Stimulated activated CD4-positive, alpha-beta T cell treated with anti-CD3 and anti-CD28 coated beads, Interleukin-2, amount 100 ng/mL, for 48 hours (primary cell): ENCODE results near the gene ZNF593OS.

Experiments
- DNase-seq, 2 donors: peaks; one replicate each; pipeline ENCODE4 v3.0.0-alpha.2; 2020

Gene ZNF593OS

GRCh38 chr1:26125946-26126320 lies 45.7 kb downstream of the ZNF593OS start:
- DNase-seq = no peak

GRCh38 chr1:26125382-26125781 lies 46.2 kb downstream of the ZNF593OS start:
- no peak for DNase-seq

- no peak for DNase-seq
Observed at GRCh38 chr1:26124418-26125331, 47.0 kb downstream of the ZNF593OS start.

DNA sequence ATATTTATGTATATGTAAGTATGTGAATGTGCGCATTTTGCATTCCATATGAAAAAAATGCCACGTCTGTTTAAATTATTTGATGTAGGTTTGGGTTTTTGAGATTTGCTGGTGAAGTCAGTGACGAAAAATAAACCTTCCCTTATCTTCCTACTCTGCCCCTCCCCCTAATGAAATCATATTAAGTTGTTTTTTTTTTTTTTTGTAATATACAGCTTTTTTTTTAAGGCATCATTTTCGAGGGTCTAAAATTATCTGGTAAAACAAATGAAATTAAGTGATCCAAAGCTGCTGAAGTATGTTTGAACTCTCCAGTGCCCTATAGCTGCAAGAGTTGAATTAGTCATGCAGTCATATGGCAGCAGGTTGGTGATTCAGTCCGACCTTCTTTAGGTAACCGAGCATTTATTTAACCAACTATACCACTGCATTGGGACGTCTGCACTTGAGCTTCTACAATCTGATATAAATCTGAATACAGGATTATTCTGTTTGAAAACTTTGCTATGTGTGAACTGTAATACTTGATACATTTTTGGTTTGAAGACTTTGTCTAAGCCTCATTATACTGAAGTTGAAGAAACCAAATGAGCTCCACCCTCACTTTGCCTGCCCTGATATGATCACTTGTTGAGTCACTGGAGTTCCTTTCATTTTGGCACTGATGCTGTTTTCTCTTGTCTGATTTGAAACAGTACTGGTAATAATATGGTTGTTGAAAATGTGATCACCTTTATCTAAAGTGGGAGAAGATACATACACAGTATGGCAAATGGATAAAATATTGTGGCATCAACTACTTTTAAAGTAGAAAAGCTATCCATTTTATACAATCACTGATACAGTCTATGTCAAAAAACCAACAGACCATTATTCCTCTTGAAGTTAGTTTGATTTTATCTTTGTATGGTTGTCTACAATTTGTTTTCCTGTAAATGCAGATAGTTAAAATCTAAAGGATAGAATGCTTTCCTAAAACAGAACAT lies 48.4 kb downstream of the ZNF593OS start:
- DNase-seq = no peak

GRCh38 chr1:26121854-26122773 lies 49.5 kb downstream of the ZNF593OS start:
- no peak for DNase-seq

DNA sequence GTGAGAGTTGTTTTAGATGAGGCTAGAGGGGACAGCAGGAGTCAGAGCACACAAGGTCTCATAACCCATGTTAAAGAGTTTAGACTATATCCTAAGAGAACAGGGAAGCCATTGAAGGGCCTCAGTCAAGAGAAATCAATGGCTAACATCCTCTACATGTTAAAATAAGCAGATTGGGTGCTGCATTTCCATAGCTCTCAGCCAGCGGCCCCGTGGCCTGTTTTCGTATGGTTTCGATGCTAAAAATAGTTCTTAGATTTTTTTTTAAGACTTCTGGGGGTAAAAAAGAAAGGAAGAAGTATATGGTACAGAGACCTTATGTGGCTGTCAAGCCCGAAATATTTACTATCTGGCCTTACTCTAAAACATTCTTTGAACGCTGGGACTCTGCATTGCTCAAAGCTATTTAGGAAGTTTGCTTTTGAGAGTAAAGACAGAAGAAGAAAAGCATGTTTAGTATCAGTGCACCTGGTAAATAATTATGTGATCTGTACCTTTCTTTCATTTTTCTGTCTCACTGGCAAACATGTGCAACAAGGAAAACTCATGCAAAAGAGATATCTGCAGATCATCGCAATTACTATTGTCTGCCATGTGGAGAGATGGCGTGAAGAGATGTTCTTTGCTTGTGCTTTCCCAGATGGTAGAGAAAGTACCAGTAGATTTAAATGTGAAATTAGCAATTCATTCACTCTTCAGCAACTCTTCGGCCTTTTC lies 51.6 kb downstream of the ZNF593OS start:
- no peak for DNase-seq
